Measurements from ENCODE around the gene FBXO8.

GRCh38 chr4:174215961-174216680, 67.3 kb downstream of the FBXO8 start:
- no peak for TF ChIP-seq EZH2phosphoT487 (IDR thresholded peaks at IDR 0.05)
- TF ChIP-seq, protein P1, sequence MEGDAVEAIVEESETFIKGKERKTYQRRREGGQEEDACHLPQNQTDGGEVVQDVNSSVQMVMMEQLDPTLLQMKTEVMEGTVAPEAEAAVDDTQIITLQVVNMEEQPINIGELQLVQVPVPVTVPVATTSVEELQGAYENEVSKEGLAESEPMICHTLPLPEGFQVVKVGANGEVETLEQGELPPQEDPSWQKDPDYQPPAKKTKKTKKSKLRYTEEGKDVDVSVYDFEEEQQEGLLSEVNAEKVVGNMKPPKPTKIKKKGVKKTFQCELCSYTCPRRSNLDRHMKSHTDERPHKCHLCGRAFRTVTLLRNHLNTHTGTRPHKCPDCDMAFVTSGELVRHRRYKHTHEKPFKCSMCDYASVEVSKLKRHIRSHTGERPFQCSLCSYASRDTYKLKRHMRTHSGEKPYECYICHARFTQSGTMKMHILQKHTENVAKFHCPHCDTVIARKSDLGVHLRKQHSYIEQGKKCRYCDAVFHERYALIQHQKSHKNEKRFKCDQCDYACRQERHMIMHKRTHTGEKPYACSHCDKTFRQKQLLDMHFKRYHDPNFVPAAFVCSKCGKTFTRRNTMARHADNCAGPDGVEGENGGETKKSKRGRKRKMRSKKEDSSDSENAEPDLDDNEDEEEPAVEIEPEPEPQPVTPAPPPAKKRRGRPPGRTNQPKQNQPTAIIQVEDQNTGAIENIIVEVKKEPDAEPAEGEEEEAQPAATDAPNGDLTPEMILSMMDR (IDR thresholded peaks at IDR 0.05), result no peak
